Measurements from ENCODE around the gene DNAH2. TPM values are rescaled to one million over a fixed set of nuclear protein-coding genes. Genes with fewer than 3 reads are reported as not detected.

DNAH2 gene
- total and polyA plus RNA-seq, 2 of the 4 experiments (the other 2 are of a cell fraction), result under 0.01 to 0.02 TPM

GRCh38 chr17:7823581-7824001, 106.0 kb downstream of the DNAH2 start:
- H2AFZ ChIP-seq (replicated peaks; ENCODE audit: low read length, poor library complexity), result peak overlapping the region; percentile 23
- no peak overlapping the region for H3K18ac ChIP-seq (ENCODE audit: low read depth, low read length)
- H2BK5ac ChIP-seq (ENCODE audit: low read depth, low read length, poor library complexity, severe bottlenecking), result no peak overlapping the region
- no peak overlapping the region for H3K56ac ChIP-seq (ENCODE audit: extremely low read depth, insufficient read depth, low read length)
- H4K20me1 ChIP-seq (ENCODE audit: insufficient read depth, low read length), result no peaks in the 10 kb centered on the region; the same call in 1 of the 2 replicates
- no peak overlapping the region for H3K4ac ChIP-seq (ENCODE audit: low read depth, low read length)
- H3K9me3 ChIP-seq (ENCODE audit: control insufficient read depth, insufficient read depth, low read length), result no peaks in the 10 kb centered on the region
- no peak overlapping the region for H3K14ac ChIP-seq (replicated peaks; ENCODE audit: low read depth, low read length)
- H4K91ac ChIP-seq (ENCODE audit: insufficient read depth, low read depth, low read length), result no peak overlapping the region
- POLR2A ChIA-PET (ENCODE audit: unreplicated experiment), result no interaction called here
- H3K79me1 ChIP-seq (ENCODE audit: low read depth in 1 of 2, low read length in 2 of 2), result no peaks in the 10 kb centered on the region
- no peaks in the 10 kb centered on the region; the same call in 1 of the 2 replicates for H3K4me1 ChIP-seq (ENCODE audit: control insufficient read depth, insufficient read depth, low read length)
- H3K4me2 ChIP-seq (ENCODE audit: low read depth, low read length), result no peak overlapping the region
- CTCF ChIA-PET, result interaction anchor here (0.7 kb wide), 1 partner anchor 13 kb away, joined by 4 read pairs; no protein-coding TSS in a partner anchor
- no peaks in the 10 kb centered on the region for H3K36me3 ChIP-seq (ENCODE audit: control insufficient read depth, insufficient read depth, low read length)
- DNase-seq (no peak), ATAC-seq (ENCODE audit: low read depth) (no peak)
- H3K9ac ChIP-seq (ENCODE audit: low read depth, low read length), result no peak overlapping the region
- H2AK5ac ChIP-seq (ENCODE audit: low read depth, low read length), result no peak overlapping the region; the same call in 1 of the 2 replicates
- no peak overlapping the region for H2AK9ac ChIP-seq (replicated peaks; ENCODE audit: low read depth, low read length, poor library complexity)
- intact Hi-C loops (cut with micrococcal nuclease), result loop anchor here (5.0 kb wide), 2 partner anchors 74 to 169 kb away; no protein-coding TSS in a partner anchor
- no peak overlapping the region for H4K8ac ChIP-seq (ENCODE audit: low read depth in 2 of 2, low read length in 2 of 2)
- no peak overlapping the region for H3K27ac ChIP-seq (ENCODE audit: insufficient read depth, low read length)
- TF ChIP-seq MXI1 (IDR thresholded peaks at IDR 0.05; ENCODE audit: borderline replicate concordance, low read depth, low read length), result no peak
- TF ChIP-seq FOS (IDR thresholded peaks at IDR 0.05; ENCODE audit: low read depth, low read length), result no peak
- TF ChIP-seq USF2 (IDR thresholded peaks at IDR 0.05; ENCODE audit: low read depth, low read length), result no peak
- no peak for TF ChIP-seq CEBPB (IDR thresholded peaks at IDR 0.05; ENCODE audit: low read depth, low read length)
- no peak for TF ChIP-seq MAZ (IDR thresholded peaks at IDR 0.05; ENCODE audit: borderline replicate concordance, low read depth, low read length)
- TF ChIP-seq NFE2L2 (IDR thresholded peaks at IDR 0.05; ENCODE audit: low read depth, low read length), result no peak
- TF ChIP-seq CTCF (conservative IDR thresholded peaks at IDR 0.05; ENCODE audit: low read depth, low read length), result no peak
- no peak for TF ChIP-seq BHLHE40 (IDR thresholded peaks at IDR 0.05; ENCODE audit: low read depth, low read length)
- TF ChIP-seq RCOR1 (IDR thresholded peaks at IDR 0.05; ENCODE audit: insufficient replicate concordance, low read length), result no peak
- H3K27me3 ChIP-seq (ENCODE audit: control insufficient read depth, insufficient read depth, low read length), result peaks cover 26% of the 10 kb centered on the region
- 86% methylated on average over 15 of the region's 20 CpGs; no CpG with 5 or more reads in 1 of the 2 experiments for WGBS, 2 experiments (ENCODE audit: extremely low coverage in 2 of 2, insufficient read length in 1 of 2)
- no peak overlapping the region for H2BK120ac ChIP-seq (ENCODE audit: low read depth, low read length)
- no peak overlapping the region for H3K4me3 ChIP-seq (ENCODE audit: insufficient read depth, low read depth, low read length)
- no peak overlapping the region for H4K5ac ChIP-seq (ENCODE audit: low read depth, low read length)
- dilution Hi-C loops (cut with HindIII; ENCODE audit: low sequenced_read_pairs, unreplicated experiment), result no loop called here
- no TSS peak for BruUV-seq (replicated peaks)
- H2BK15ac ChIP-seq (ENCODE audit: low read depth, low read length), result no peak overlapping the region
- H2BK20ac ChIP-seq (ENCODE audit: low read depth, low read length), result no peak overlapping the region
- H3K23ac ChIP-seq (ENCODE audit: low read depth, low read length), result no peak overlapping the region
- no peaks in the 10 kb centered on the region for H3K9me1 ChIP-seq (ENCODE audit: insufficient read depth, low read length)
- in situ Hi-C loops (cut with MboI; ENCODE audit: low sequenced_read_pairs), result loop anchor here (5.0 kb wide), 1 partner anchor 81 kb away; no protein-coding TSS in a partner anchor
